Fibroblast of lung (primary cell): Measurements from ENCODE around the gene ADAR. TPM values are rescaled to one million over a fixed set of nuclear protein-coding genes. Genes with fewer than 3 reads are reported as not detected.

ENCODE experiments used
- DNase-seq, 2 donors: peaks; one replicate each; pipeline versions ENCODE4 v3.0.0 to v3.0.0-alpha.2; 2010; ENCODE audit warnings: low read depth in 2 of 2
- H2AFZ ChIP-seq: 2 replicates; pipeline ENCODE4 v1.5.1; 2012; ENCODE audit warnings: low read length, control low read depth, inconsistent platforms
- H3K27ac ChIP-seq: 2 replicates; pipeline ENCODE4 v1.5.1; 2011; ENCODE audit warnings: low read length, control low read depth; ENCODE audit not compliant: insufficient read depth
- H3K27me3 ChIP-seq: 2 replicates; pipeline ENCODE4 v1.5.1; 2011; ENCODE audit warnings: mild to moderate bottlenecking, low read length; ENCODE audit not compliant: control insufficient read depth, insufficient read depth
- H3K36me3 ChIP-seq: 2 replicates; pipeline ENCODE4 v1.5.1; 2011; ENCODE audit warnings: low read length; ENCODE audit not compliant: control insufficient read depth, insufficient read depth
- H3K4me1 ChIP-seq: 2 replicates; pipeline ENCODE4 v1.5.1; 2011; ENCODE audit warnings: low read length; ENCODE audit not compliant: control insufficient read depth, insufficient read depth; ENCODE audit errors: extremely low read depth
- H3K4me2 ChIP-seq: 2 replicates; pipeline ENCODE4 v1.5.1; 2011; ENCODE audit warnings: low read length, control low read depth; ENCODE audit not compliant: insufficient read depth; ENCODE audit errors: extremely low read depth
- H3K4me3 ChIP-seq, 4 experiments: fragments of 200-600 bp in 1 of 4; sonication (generic) in 1 of 4; replicated peaks in 1 of 4; 2 replicates each; pipeline ENCODE4 v1.5.1; 2011 to 2016; ENCODE audit warnings: low read length in 4 of 4, low read depth in 3 of 4, mild to moderate bottlenecking in 3 of 4, control low read depth in 2 of 4, inconsistent platforms in 1 of 4, mixed read lengths in 1 of 4; ENCODE audit not compliant: insufficient read depth in 1 of 4; ENCODE audit errors: control extremely low read depth in 1 of 4
- H3K79me2 ChIP-seq: 2 replicates; pipeline ENCODE4 v1.5.1; 2012; ENCODE audit warnings: mild to moderate bottlenecking, low read length, inconsistent platforms; ENCODE audit not compliant: control insufficient read depth, insufficient read depth
- H3K9ac ChIP-seq: 2 replicates; pipeline ENCODE4 v1.5.1; 2011; ENCODE audit warnings: mild to moderate bottlenecking, low read length, control low read depth; ENCODE audit not compliant: insufficient read depth
- H3K9me3 ChIP-seq: 2 replicates; pipeline ENCODE4 v1.5.1; 2012; ENCODE audit warnings: low read depth, low read length; ENCODE audit not compliant: control insufficient read depth, insufficient read depth
- H4K20me1 ChIP-seq: 2 replicates; pipeline ENCODE4 v1.5.1; 2011; ENCODE audit warnings: low read length; ENCODE audit not compliant: control insufficient read depth, insufficient read depth; ENCODE audit errors: extremely low read depth
- EZH2 ChIP-seq: IDR thresholded peaks from 2 replicates; pipeline ENCODE4 v1.5.1; 2012; ENCODE audit warnings: low read length, control low read depth, mild to moderate bottlenecking; ENCODE audit errors: missing control alignments
- polyA plus RNA-seq, 2 donors: library from polyadenylated mRNA; depleted of rRNA in 1 of 2; stranded (reverse) in 1 of 2; unstranded in 1 of 2; fragments of >200 nt; gene quantifications; 2 replicates each; pipeline ENCODE4 v1.2.1, GENCODE V29; 2011 to 2012; ENCODE audit warnings: missing spikeins in 1 of 2
- total RNA-seq: library from RNA; depleted of rRNA; stranded (reverse); fragments of >200 nt; gene quantifications from 2 replicates; pipeline ENCODE4 v1.2.1, GENCODE V29; 2014
- TF ChIP-seq, protein P1 (sequence below), 2 donors: IDR thresholded peaks in 1 of 2; conservative IDR thresholded peaks in 1 of 2; 1 replicate in 1 of 2; 2 replicates in 1 of 2; pipeline ENCODE4 v1.5.1; 2011 to 2012; ENCODE audit warnings: low read length in 2 of 2, control low read depth in 1 of 2, inconsistent platforms in 1 of 2, low read depth in 1 of 2, mild to moderate bottlenecking in 1 of 2

ADAR gene
- total and polyA plus RNA-seq, 2 donors (not counting 1 experiment from before 2014, with no cell fraction given), result 98.4 to 140 TPM

DNA sequence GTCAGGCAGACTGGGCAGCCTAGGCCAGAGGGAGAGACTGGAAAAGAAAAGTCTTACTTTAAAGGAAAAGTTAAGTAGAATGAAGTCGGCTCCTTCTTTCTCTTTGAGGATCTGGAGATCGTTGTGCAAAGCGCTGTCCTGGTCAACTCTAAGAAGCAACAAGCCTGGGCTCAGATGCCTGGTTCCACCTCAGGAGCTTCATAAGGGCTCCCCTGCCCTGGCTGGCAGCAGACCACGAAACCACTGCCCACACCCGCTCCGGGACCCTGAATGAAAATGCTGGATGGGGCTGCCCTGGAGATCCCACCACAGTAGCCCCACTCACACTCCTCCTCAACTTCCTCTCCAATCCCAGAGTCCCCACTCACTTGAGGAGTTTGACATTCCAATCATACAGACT, 56.0 kb downstream of the ADAR start:
- no peaks in the 10 kb centered on the region for H4K20me1 ChIP-seq
- TF ChIP-seq EZH2, result no peak
- TF ChIP-seq, protein P1, sequence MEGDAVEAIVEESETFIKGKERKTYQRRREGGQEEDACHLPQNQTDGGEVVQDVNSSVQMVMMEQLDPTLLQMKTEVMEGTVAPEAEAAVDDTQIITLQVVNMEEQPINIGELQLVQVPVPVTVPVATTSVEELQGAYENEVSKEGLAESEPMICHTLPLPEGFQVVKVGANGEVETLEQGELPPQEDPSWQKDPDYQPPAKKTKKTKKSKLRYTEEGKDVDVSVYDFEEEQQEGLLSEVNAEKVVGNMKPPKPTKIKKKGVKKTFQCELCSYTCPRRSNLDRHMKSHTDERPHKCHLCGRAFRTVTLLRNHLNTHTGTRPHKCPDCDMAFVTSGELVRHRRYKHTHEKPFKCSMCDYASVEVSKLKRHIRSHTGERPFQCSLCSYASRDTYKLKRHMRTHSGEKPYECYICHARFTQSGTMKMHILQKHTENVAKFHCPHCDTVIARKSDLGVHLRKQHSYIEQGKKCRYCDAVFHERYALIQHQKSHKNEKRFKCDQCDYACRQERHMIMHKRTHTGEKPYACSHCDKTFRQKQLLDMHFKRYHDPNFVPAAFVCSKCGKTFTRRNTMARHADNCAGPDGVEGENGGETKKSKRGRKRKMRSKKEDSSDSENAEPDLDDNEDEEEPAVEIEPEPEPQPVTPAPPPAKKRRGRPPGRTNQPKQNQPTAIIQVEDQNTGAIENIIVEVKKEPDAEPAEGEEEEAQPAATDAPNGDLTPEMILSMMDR (conservative IDR thresholded peaks at IDR 0.05 in 1 of 2, IDR thresholded peaks at IDR 0.05 in 1 of 2; ENCODE audit: low read depth in 1 of 2, low read length in 2 of 2), result no peak

DNA sequence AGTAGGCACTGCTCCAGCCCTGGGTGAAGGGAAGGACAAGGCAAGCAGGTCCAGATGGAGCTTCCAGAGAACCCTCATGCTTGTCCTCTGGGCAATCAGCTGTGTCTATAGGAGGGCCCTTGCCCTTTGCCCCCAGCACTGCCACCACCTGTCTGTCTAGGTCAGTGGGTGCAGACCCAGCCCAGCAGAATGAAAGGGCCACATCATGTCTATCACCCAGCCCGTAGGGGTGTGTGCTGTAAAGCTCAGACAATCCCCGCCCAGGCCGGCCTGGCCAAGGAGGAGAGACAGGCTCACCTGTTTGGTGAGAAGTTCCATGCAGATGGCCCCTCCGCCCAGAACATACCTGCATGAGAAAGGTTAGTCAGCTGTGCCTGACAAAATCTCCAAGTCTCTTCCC, 56.5 kb downstream of the ADAR start:
- DNase-seq, result no peak
- peaks cover 15% of the 10 kb centered on the region for H3K79me2 ChIP-seq
- peaks cover 41% of the 10 kb centered on the region for H3K36me3 ChIP-seq
- no peaks in the 10 kb centered on the region for H3K27me3 ChIP-seq
- H2AFZ ChIP-seq, result no peak overlapping the region
- H3K9me3 ChIP-seq, result no peaks in the 10 kb centered on the region
- H3K27ac ChIP-seq, result no peak overlapping the region
- no peak overlapping the region for H3K9ac ChIP-seq
- H3K4me1 ChIP-seq, result peaks cover 4% of the 10 kb centered on the region
- no peak overlapping the region for H3K4me3 ChIP-seq
- H3K4me2 ChIP-seq, result no peak overlapping the region
- TF ChIP-seq, protein P1 (conservative IDR thresholded peaks at IDR 0.05 in 1 of 2, IDR thresholded peaks at IDR 0.05 in 1 of 2; ENCODE audit: low read depth in 1 of 2, low read length in 2 of 2), result no peak
- no peak for TF ChIP-seq EZH2
- no peaks in the 10 kb centered on the region for H4K20me1 ChIP-seq

More for the DNA sequence above, 56.0 kb downstream of the ADAR start:
- Histone ChIP-seq H3K4me2 (no peak overlapping the region), H3K36me3 (peaks cover 41% of the 10 kb centered on the region), H3K79me2 (peaks cover 21% of the 10 kb centered on the region), H3K27me3 (no peaks in the 10 kb centered on the region), H3K4me3 (no peak overlapping the region), H3K9me3 (no peaks in the 10 kb centered on the region), H3K4me1 (peaks cover 5% of the 10 kb centered on the region), H2AFZ (no peak overlapping the region), H3K9ac (no peak overlapping the region), H3K27ac (no peak overlapping the region)
- no peak for DNase-seq

DNA sequence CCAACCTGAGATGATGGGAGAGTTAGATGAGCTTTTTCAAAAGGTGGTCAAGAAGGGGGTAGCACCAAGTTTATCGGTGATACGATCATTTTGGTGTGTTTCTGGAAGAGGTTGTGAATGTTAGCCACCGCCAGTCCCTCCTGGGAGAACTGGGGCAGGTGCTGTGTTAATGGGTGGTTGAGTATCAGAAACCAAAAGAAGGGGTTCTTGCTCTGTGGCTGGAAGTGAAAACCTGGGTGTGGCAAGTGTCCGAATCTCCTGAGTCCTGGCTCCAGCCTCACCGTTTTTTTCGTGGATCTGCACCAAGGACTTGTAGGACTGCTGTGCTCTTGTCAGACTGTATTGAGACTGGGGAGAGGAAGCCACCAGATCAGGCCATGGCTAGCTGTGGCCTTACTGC, 57.3 kb downstream of the ADAR start:
- Histone ChIP-seq H3K27ac (no peak overlapping the region), H4K20me1 (no peaks in the 10 kb centered on the region)

More for the DNA sequence above, 57.3 kb downstream of the ADAR start:
- Histone ChIP-seq H3K9me3 (no peaks in the 10 kb centered on the region), H2AFZ (no peak overlapping the region), H3K27me3 (no peaks in the 10 kb centered on the region), H3K4me3 (no peak overlapping the region), H3K9ac (no peak overlapping the region), H3K36me3 (peaks cover 40% of the 10 kb centered on the region), H3K4me1 (no peaks in the 10 kb centered on the region), H3K79me2 (peaks cover 7% of the 10 kb centered on the region), H3K4me2 (no peak overlapping the region)
- TF ChIP-seq EZH2, result no peak
- TF ChIP-seq, protein P1 (conservative IDR thresholded peaks at IDR 0.05 in 1 of 2, IDR thresholded peaks at IDR 0.05 in 1 of 2; ENCODE audit: low read depth in 1 of 2, low read length in 2 of 2), result no peak
- no peak for DNase-seq
